HL-60/S4 (cell line): ENCODE data around the gene SMIM14.
"Not testable (repeated sequence)": the region's sequence is repeated elsewhere in the genome, so short reads cannot be mapped to it uniquely, and the experiment has no call there.

Source experiments
- in situ Hi-C: fragments of 300-500 bp; cut with MboI; formaldehyde crosslinking; loops from 2 replicates; pipeline ENCODE4 v1.14.3; 2022; ENCODE audit warnings: low sequenced_read_pairs

The SMIM14 gene

GRCh38 chr4:39638354-39639239, at the start of gene SMIM14:
SMIM14 (minus strand) TSS chr4:39638865; CDS start chr4:39605145, 33,720 bp downstream.
- in situ Hi-C loops: no loop called here

- in situ Hi-C loops: no loop called here
Observed at GRCh38 chr4:39687014-39687413, 48.3 kb upstream of the SMIM14 start.

GRCh38 chr4:39685990-39686389, 47.3 kb upstream of the SMIM14 start:
- in situ Hi-C loops: no loop called here

DNA sequence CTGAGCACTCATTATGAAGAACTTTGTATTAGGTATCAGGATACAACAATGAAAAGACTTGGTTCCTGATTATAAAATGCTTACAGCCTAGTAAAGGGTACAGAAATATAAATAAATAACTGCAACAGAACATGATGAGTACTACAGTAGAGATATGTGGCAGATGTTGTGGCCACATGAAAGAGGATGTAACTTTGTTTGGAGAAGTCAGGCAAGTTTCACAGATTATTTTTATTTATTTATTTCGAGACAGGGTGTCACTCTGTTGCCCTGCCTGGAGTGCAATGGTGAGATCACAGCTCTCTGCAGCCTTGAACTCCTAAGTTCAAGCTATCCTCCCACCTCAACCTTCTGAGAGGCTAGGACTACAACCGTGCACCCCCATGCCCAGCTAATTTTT, 43.5 kb upstream of the SMIM14 start:
- in situ Hi-C loops: no loop called here

- in situ Hi-C loops: not testable (repeated sequence)
Observed at GRCh38 chr4:39681003-39681402, 42.3 kb upstream of the SMIM14 start.

DNA sequence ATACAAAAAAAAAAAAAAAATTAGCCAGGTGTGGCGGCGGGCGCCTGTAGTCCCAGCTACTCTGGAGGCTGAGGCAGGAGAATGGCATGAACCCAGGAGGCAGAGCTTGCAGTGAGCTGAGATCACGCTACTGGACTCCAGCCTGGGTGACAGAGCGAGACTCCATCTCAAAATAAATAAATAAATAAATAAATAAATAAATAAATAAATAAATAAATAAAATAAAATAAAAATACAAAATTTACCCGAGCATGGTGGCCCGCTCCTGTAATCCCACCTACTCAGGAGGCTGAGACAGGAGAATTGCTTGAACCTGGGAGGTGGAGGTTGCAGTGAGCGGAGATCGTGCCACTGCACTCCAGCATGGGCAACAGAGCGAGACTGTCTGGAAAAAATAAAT, 37.0 kb upstream of the SMIM14 start:
- in situ Hi-C loops: not testable (repeated sequence)

DNA sequence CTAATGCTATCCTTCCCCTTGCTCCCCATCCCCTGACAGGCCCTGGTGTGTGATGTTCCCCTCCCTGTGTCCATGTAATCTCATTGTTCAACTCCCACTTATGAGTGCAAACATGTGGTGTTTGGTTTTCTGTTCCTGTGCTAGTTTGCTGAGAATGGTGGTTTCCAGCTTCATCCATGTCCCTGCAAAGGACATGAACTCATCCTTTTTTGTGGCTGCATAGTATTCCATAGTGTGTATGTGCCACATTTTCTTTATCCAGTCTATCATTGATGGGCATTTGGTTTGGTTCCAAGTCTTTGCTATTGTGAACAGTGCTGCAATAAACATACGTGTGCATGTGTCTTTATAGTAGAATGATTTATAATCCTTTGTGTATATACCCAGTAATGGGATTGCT, 31.6 kb upstream of the SMIM14 start:
- in situ Hi-C loops: not testable (repeated sequence)

- in situ Hi-C loops: no loop called here
Observed at GRCh38 chr4:39668887-39669286, 30.2 kb upstream of the SMIM14 start.

DNA sequence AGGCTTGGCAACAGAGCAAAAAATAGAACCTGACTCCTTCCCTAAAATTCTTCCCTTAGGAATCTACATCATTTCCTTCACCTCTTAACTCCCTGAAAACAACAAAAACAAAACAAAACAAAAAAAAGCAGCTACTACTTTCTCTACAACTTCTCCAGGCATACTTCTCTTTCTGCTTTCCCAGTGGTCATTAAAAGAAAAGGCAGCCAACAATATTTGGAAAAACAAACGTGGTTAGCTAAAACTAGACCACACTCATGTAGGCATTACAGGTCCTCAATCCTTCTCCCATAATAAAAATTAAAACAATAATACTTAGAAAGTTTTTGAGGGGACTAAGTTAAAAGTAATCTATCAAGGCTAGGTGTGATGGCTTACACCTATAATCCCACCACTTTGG, 29.0 kb upstream of the SMIM14 start:
- in situ Hi-C loops: no loop called here

DNA sequence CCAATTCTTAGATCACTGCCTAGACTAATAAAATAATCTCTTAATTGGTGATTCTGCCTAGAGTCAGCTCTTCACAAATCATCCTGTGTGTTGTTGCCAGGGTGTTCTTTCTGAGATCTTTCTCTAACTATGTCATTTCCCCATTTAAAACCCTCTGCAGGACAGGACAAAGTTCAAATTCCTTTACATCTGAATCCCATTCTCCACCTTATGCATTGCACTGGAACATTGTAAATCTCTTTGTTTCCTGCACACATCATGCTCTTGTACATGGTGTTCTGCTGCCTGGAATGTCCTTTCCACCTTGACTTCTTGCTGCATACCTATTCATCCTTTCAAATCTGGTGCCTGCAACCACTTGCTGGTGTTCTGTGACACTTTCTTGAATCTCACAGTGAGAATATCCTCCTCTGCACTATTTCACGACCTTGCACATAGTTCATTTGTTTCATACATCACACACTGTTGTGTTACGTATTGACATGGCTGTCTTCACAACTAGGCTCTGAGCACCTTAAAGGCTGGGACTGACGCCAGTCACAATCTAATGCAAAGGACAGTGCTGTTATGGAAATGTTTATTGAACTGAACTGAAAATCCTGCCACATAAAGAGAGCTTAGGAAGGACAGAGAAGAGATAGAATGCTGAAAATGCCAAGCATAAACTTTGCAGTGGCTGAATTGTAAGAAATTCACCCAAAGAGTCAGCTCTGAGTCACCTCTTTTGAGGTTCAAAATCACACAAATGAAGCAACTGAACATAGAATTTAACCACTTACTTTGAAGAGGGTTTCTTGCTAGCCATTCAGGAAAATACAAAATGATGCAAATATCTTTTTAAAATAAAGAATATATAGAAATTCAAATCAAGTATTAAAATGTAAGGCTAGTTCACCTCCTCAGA, 26.4 kb upstream of the SMIM14 start:
- in situ Hi-C loops: no loop called here

DNA sequence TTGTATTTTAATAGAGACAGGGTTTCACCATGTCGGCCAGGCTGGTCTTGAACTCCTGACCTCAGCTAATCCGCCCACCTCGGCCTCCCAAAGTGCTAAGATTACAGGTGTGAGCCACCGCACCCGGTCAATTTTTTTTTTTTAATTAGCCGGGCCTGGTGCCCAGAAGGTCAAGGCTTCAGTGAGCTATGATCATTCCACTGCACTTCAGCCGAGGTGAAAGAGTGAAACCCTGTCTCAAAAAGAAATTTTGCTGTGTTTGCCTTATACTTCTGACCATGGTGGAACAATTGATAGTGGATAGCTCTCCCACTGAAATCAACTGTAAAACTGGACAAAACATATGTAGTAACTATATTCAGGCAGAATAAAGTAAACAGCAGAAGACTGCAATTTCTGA, 24.0 kb upstream of the SMIM14 start:
- in situ Hi-C loops: no loop called here

GRCh38 chr4:39660757-39661156, 22.1 kb upstream of the SMIM14 start:
- in situ Hi-C loops: no loop called here

- in situ Hi-C loops: no loop called here
Observed at GRCh38 chr4:39660045-39660444, 21.4 kb upstream of the SMIM14 start.

GRCh38 chr4:39658756-39659155, 20.1 kb upstream of the SMIM14 start:
- in situ Hi-C loops: no loop called here

GRCh38 chr4:39657465-39657864, 18.8 kb upstream of the SMIM14 start:
- in situ Hi-C loops: no loop called here

- in situ Hi-C loops: not testable (repeated sequence)
Observed at GRCh38 chr4:39656638-39657037, 18.0 kb upstream of the SMIM14 start.

DNA sequence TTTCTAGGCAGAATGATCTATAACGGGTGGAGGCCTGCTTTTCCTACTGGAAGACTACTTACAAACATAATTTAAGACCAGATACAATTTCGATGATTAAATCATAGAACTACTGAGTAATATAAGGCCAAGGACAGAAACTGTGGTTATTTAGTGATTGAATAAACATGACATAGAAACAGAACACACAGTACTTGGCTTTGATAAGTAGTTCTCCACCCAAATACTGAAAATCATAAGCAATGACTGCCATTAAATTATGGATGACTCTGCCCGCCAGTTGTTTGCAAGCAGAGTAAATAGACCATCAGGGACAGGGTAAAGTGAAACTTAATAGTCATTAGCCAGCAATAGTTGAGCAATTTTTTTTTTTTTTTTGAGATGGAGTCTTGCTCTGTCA, 17.2 kb upstream of the SMIM14 start:
- in situ Hi-C loops: no loop called here

GRCh38 chr4:39655211-39655610, 16.5 kb upstream of the SMIM14 start:
- in situ Hi-C loops: no loop called here

DNA sequence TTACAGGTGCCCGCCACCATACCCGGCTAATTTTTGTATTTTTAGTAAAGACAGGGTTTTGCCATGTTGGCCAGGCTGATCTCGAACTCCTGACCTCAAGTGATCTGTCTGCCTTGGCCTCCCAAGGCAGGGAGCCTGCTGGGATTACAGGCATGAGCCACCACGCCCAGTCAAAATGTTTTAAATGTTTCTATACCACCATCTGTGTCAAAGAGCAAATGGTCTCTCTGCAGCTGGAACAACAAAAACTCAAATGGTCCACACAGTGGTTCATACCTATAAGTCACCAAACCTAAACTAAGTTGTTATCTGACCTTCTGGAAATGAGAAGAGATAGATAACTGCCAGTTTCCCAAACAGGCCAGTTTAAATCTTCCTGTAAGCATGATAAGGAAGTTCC, 12.9 kb upstream of the SMIM14 start:
- in situ Hi-C loops: not testable (repeated sequence)

DNA sequence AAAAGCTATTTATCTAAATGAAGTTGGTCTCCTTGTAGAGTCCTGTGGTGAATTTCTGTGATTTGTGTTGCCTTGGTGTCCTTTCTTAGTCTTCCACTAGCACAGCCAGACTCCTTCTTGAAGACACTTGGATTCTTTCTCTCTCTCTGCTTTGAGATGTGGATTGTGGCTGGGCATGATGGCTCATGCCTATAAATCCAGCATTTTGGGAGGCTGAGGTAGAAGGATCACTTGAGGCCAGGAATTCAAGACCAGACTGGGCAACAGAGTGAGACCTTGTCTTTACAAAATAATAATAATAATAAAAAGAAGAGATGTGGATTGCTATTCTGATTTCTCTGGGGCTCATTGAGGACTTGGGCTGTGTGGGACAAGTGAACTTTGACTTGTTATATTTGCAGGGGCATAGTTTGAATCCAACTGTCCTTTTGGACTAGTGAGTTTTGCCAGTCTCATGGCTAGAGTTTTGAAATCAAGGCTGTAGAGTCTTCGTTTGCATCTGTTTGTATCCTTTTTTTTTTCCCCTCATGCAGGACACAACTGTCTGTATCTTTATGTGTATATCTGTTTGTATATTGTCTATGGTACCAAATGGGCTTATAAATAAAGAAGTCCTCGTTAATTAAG, 11.1 kb upstream of the SMIM14 start:
- in situ Hi-C loops: no loop called here

DNA sequence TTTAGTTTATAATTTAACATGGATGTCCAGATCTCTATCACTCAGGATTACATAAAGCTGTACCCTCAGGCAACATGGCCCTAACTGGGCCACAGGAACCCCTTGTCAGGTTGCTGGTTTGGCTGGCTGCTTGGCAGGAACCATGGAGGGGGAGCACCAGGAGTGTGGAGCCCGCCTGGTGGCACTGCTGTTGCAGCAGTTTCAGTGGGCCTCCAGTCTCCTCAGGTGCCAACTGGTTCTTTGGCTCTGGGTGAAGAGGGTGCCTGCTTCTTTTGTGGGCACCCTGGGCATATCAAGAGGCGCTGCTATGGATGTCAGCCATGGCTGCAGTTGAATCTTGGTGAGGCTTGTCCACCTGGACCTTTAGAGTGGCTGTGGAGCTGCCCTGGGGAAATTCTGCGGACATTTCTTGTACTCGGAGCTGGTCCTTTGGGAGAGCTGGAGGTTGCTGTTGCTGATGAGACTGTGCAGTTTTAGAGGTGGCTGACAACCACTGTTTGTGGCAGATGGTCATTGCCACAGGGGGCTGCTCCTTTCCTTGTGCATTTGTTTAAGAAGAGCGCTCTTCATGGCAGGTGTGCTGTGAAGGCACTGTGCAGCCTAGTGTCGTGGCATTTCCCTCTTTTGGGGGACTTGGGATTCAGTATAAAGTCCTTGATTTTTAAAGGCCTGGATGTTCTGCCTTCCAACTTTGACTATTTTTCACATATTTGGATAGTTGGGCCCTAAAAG, 10.3 kb upstream of the SMIM14 start:
- in situ Hi-C loops: no loop called here
